Trophoblast cell (in vitro differentiated cells and primary cell): ENCODE measurements around the gene RHOT2.

ENCODE experiments used
- DNase-seq, 2 donors: peaks; one replicate each; pipeline ENCODE4 v3.0.0-alpha.2; 2016
- H2AFZ ChIP-seq: 2 replicates; pipeline ENCODE4 v1.6.1; 2013; ENCODE audit warnings: low read length, moderate library complexity, mild to moderate bottlenecking; ENCODE audit not compliant: insufficient read depth, poor library complexity
- H2AK5ac ChIP-seq: 2 replicates; pipeline ENCODE4 v1.6.1; 2013; ENCODE audit warnings: mild to moderate bottlenecking, low read length
- H2BK120ac ChIP-seq: 2 replicates; pipeline ENCODE4 v1.6.1; 2013; ENCODE audit warnings: low read length, mild to moderate bottlenecking, moderate library complexity; ENCODE audit not compliant: insufficient read depth, poor library complexity
- H2BK12ac ChIP-seq: 2 replicates; pipeline ENCODE4 v1.6.1; 2013; ENCODE audit warnings: mild to moderate bottlenecking, low read length, moderate library complexity
- H2BK5ac ChIP-seq: 2 replicates; pipeline ENCODE4 v1.6.1; 2013; ENCODE audit warnings: low read length, low read depth, moderate library complexity, mild to moderate bottlenecking; ENCODE audit not compliant: poor library complexity
- H3K14ac ChIP-seq: 2 replicates; pipeline ENCODE4 v1.6.1; 2013; ENCODE audit warnings: mild to moderate bottlenecking, low read length
- H3K18ac ChIP-seq: 2 replicates; pipeline ENCODE4 v1.6.1; 2013; ENCODE audit warnings: mild to moderate bottlenecking, low read length
- H3K23ac ChIP-seq: 2 replicates; pipeline ENCODE4 v1.6.1; 2013; ENCODE audit warnings: low read length
- H3K27ac ChIP-seq: 2 replicates; pipeline ENCODE4 v1.5.1; 2013; ENCODE audit warnings: low read depth, mild to moderate bottlenecking, inconsistent platforms, low read length, moderate library complexity
- H3K27me3 ChIP-seq: 2 replicates; pipeline ENCODE4 v1.6.1; 2013; ENCODE audit warnings: inconsistent platforms, mild to moderate bottlenecking, low read length, moderate library complexity; ENCODE audit not compliant: insufficient read depth
- H3K36me3 ChIP-seq, 2 experiments: 1 replicate in 1 of 2; 2 replicates in 1 of 2; pipeline ENCODE4 v1.6.1; 2013; ENCODE audit warnings: low read length in 2 of 2, mild to moderate bottlenecking in 2 of 2, moderate library complexity in 1 of 2; ENCODE audit not compliant: insufficient read depth in 2 of 2, control insufficient read depth in 1 of 2
- H3K4ac ChIP-seq: 2 replicates; pipeline ENCODE4 v1.6.1; 2013; ENCODE audit warnings: low read depth, mild to moderate bottlenecking, low read length, moderate library complexity
- H3K4me1 ChIP-seq, 2 experiments: 1 replicate in 1 of 2; 2 replicates in 1 of 2; pipeline ENCODE4 v1.6.1; 2013; ENCODE audit warnings: low read length in 2 of 2, mild to moderate bottlenecking in 2 of 2, moderate library complexity in 1 of 2; ENCODE audit not compliant: insufficient read depth in 2 of 2, control insufficient read depth in 1 of 2
- H3K4me2 ChIP-seq: 2 replicates; pipeline ENCODE4 v1.6.1; 2013; ENCODE audit warnings: inconsistent platforms, mild to moderate bottlenecking, low read length, moderate library complexity
- H3K4me3 ChIP-seq: 2 replicates; pipeline ENCODE4 v1.5.1; 2013; ENCODE audit warnings: mild to moderate bottlenecking, low read depth, low read length, inconsistent platforms
- H3K79me1 ChIP-seq: one replicate; pipeline ENCODE4 v1.6.1; 2013; ENCODE audit warnings: low read length
- H3K79me2 ChIP-seq: 2 replicates; pipeline ENCODE4 v1.6.1; 2013; ENCODE audit warnings: low read length, mild to moderate bottlenecking; ENCODE audit not compliant: control insufficient read depth, insufficient read depth, poor library complexity
- H3K9ac ChIP-seq: 2 replicates; pipeline ENCODE4 v1.6.1; 2013; ENCODE audit warnings: mild to moderate bottlenecking, low read length
- H3K9me3 ChIP-seq: 2 replicates; pipeline ENCODE4 v1.6.1; 2013; ENCODE audit warnings: low read depth, mild to moderate bottlenecking, control low read depth, inconsistent platforms, low read length; ENCODE audit not compliant: insufficient read depth
- H4K12ac ChIP-seq: 2 replicates; pipeline ENCODE4 v1.6.1; 2013; ENCODE audit warnings: low read depth, mild to moderate bottlenecking, low read length, moderate library complexity
- H4K8ac ChIP-seq: 2 replicates; pipeline ENCODE4 v1.6.1; 2013; ENCODE audit warnings: low read depth, mild to moderate bottlenecking, low read length, moderate library complexity
- H4K91ac ChIP-seq: one replicate; pipeline ENCODE4 v1.6.1; 2013; ENCODE audit warnings: low read depth, mild to moderate bottlenecking, low read length, moderate library complexity
- WGBS: extraction: QIAGEN DNeasy Blood & Tissue Kit; methylation state at CpG from one replicate; pipeline ENCODE4 v1.1.7; 2013; ENCODE audit warnings: missing lambda C conversion rate; ENCODE audit not compliant: insufficient read length, insufficient coverage; ENCODE audit errors: extremely low coverage; 5-methylcytosine and 5-hydroxymethylcytosine counted together

Gene RHOT2

DNA sequence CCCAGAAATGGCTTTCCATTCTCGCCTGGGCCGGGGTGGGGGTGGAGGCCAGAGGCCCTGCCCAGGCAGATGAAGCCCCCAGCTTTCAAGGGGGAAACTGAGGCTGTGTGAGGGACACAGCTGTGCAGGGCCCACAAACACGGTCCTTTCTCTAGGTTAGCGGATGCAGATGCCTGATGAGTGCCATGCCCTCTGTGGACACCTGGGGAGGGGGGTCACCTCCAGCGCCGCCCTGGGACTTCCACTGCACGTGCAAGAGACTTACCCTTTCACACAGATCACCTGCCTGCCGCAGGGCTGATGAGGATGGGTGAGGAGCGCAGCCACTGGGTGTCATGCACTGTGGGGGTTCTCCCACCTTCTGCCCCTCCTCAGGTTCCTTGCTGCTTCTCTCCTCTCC, 50.5 kb downstream of the RHOT2 start:
- H2AFZ ChIP-seq = no peak overlapping the region
- H3K14ac ChIP-seq = no peak overlapping the region
- H3K79me2 ChIP-seq = peaks cover 6% of the 10 kb centered on the region
- no peak overlapping the region for H2AK5ac ChIP-seq
- H3K9ac ChIP-seq = no peak overlapping the region
- no peak overlapping the region for H3K4me2 ChIP-seq
- H3K27ac ChIP-seq = no peak overlapping the region
- no peak overlapping the region for H3K4ac ChIP-seq
- H4K91ac ChIP-seq = no peak overlapping the region
- H2BK12ac ChIP-seq = no peak overlapping the region
- no peak overlapping the region for H3K4me3 ChIP-seq
- H3K9me3 ChIP-seq = peaks cover 15% of the 10 kb centered on the region
- no peak overlapping the region for H4K12ac ChIP-seq
- H3K36me3 ChIP-seq = peaks cover 0 to 3% of the 10 kb centered on the region in 2 experiments
- H3K27me3 ChIP-seq = peaks cover 12% of the 10 kb centered on the region
- WGBS = no CpG with 5 or more reads among the region's 9 CpGs
- H3K23ac ChIP-seq = no peak overlapping the region
- no peak overlapping the region for H2BK5ac ChIP-seq
- H4K8ac ChIP-seq = no peak overlapping the region
- peaks cover 31 to 35% of the 10 kb centered on the region in 2 experiments for H3K4me1 ChIP-seq
- no peak for DNase-seq
- H2BK120ac ChIP-seq = no peak overlapping the region
- H3K18ac ChIP-seq = no peak overlapping the region
- H3K79me1 ChIP-seq = peaks cover 11% of the 10 kb centered on the region

DNA sequence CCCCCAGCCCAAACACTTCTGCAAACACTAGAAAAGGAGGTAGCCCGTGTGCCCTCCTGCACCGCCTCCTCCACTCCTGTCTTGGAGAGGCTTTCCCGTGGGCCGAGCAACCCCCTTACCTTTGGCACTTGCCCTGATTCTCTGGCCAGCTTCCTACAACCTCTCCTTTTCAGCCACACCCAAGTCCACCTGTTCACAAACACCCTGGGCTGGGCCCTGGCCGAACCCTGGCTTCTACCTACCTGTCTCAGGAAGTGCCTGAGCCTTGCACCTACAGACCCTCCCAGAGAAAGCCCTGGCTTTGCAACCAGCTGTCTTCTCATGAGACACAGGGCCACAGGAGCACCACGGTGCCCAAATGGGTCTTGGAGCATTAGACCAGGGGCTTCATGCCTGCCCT, 51.0 kb downstream of the RHOT2 start:
- Histone ChIP-seq H2AK5ac (no peak overlapping the region), H3K4me1 (peaks cover 28 to 31% of the 10 kb centered on the region in 2 experiments), H3K9me3 (peaks cover 15% of the 10 kb centered on the region), H3K4ac (no peak overlapping the region), H2BK12ac (no peak overlapping the region), H4K91ac (no peak overlapping the region), H3K4me3 (no peak overlapping the region), H2AFZ (no peak overlapping the region), H2BK5ac (no peak overlapping the region), H3K18ac (no peak overlapping the region), H3K27ac (no peak overlapping the region), H2BK120ac (no peak overlapping the region), H3K14ac (no peak overlapping the region), H3K4me2 (no peak overlapping the region), H3K36me3 (peaks cover 0 to 3% of the 10 kb centered on the region in 2 experiments), H3K27me3 (peaks cover 12% of the 10 kb centered on the region), H3K79me2 (peaks cover 6% of the 10 kb centered on the region), H3K79me1 (peaks cover 11% of the 10 kb centered on the region), H3K9ac (no peak overlapping the region), H4K12ac (no peak overlapping the region), H3K23ac (no peak overlapping the region), H4K8ac (no peak overlapping the region)
- WGBS = no CpG with 5 or more reads among the region's 6 CpGs
- no peak for DNase-seq

DNA sequence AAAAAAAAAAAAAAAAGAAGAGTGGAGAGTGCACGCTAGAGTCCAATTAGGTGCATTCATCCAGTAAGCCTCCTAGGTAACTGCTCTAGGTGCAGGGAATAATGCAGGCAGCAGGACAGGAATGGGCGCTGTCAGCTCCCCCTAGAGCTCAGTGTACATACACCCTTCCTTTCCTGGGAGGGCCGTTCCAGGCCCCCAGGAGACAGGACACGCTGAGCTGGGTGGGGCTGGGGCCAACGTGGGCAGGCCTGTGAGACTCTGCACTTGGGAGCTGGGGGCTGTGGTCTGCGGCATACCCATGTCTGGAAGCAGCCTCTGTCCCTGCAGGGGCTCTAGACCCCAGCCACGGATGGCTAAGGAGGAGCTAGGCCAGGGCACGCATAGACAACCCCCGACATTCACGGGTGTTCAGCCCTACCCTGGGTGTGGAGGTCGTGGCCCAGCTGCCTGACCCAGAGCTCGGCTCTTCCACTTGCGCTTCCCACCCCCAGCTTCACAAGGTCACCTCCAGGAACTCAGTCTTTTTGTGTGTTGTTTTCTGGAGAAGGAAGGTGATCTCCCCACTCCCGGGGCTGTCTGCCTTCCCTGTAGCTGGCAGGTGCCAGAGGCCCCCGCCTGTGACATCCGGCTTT, 52.0 kb downstream of the RHOT2 start:
- Histone ChIP-seq H3K4ac (no peak overlapping the region), H3K79me2 (peaks cover 6% of the 10 kb centered on the region), H3K18ac (peak overlapping the region; percentile 16), H3K4me2 (peak overlapping the region; percentile 82), H3K36me3 (peaks cover 0 to 3% of the 10 kb centered on the region in 2 experiments), H3K23ac (no peak overlapping the region), H4K8ac (no peak overlapping the region), H2AFZ (peak overlapping the region; percentile 94), H3K27me3 (peaks cover 12% of the 10 kb centered on the region), H3K14ac (no peak overlapping the region), H2AK5ac (no peak overlapping the region), H2BK12ac (no peak overlapping the region), H3K9me3 (peaks cover 10% of the 10 kb centered on the region), H4K12ac (no peak overlapping the region), H2BK120ac (no peak overlapping the region), H3K79me1 (peaks cover 9% of the 10 kb centered on the region), H4K91ac (no peak overlapping the region), H3K4me3 (no peak overlapping the region), H3K27ac (no peak overlapping the region), H3K4me1 (peaks cover 20 to 23% of the 10 kb centered on the region in 2 experiments), H3K9ac (peak overlapping the region; percentile 42), H2BK5ac (no peak overlapping the region)
- WGBS = no CpG with 5 or more reads among the region's 16 CpGs
- DNase-seq = peak in 1 of 2 donors; percentile 33

DNA sequence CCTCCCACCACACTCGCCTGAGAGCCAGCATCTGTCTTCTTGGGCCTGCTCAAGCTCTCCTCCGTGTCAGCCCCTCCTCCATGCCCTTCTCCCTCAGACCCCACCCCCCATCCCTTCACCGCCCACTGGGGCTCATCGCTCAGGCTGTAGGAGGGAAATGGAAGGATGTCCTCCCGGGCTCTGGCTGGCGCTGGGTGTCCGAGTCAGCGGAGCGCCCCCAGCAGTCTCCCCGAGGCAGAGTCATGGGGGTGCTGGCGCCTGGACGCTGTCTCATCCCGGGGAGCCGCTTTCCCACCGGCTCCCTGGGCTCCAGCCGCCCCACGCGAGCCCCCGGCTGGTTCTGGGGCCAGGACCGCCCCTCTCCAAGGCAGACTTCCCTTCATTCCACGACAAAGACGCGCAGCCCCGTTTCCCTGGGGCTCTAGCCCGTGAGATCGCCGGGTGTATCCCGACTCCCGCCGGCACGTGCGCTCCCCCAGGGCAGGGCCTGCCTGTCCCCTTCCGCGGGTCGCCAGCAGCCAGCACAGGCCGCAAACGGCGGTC, 52.6 kb downstream of the RHOT2 start:
- no CpG with 5 or more reads among the region's 38 CpGs for WGBS
- H3K4me3 ChIP-seq = peak overlapping the region; percentile 95
- H3K4me1 ChIP-seq = peaks cover 16 to 19% of the 10 kb centered on the region in 2 experiments
- H4K8ac ChIP-seq = peak overlapping the region; percentile 95
- H2BK5ac ChIP-seq = peak overlapping the region; percentile 81
- peaks cover 6% of the 10 kb centered on the region for H3K79me2 ChIP-seq
- H3K9me3 ChIP-seq = peaks cover 10% of the 10 kb centered on the region
- peak overlapping the region; percentile 85 for H3K4ac ChIP-seq
- H4K91ac ChIP-seq = peak overlapping the region; percentile 95
- peaks cover 0 to 3% of the 10 kb centered on the region in 2 experiments for H3K36me3 ChIP-seq
- H3K14ac ChIP-seq = peak overlapping the region; percentile 96
- no peak overlapping the region for H2BK12ac ChIP-seq
- peak overlapping the region; percentile 94 for H2AFZ ChIP-seq
- peaks cover 7% of the 10 kb centered on the region for H3K27me3 ChIP-seq
- peak overlapping the region; percentile 81 for H3K27ac ChIP-seq
- H3K4me2 ChIP-seq = peak overlapping the region; percentile 82
- peak overlapping the region; percentile 95 for H3K18ac ChIP-seq
- H3K23ac ChIP-seq = no peak overlapping the region
- peak overlapping the region; percentile 86 for H2BK120ac ChIP-seq
- H4K12ac ChIP-seq = peak overlapping the region; percentile 92
- H3K79me1 ChIP-seq = peaks cover 9% of the 10 kb centered on the region
- no peak for DNase-seq
- H3K9ac ChIP-seq = peak overlapping the region; percentile 65
- H2AK5ac ChIP-seq = peak overlapping the region; percentile 85
